Muscle layer of colon (tissue), 2 donors: ENCODE measurements around the gene ZNF587.
"Not testable (repeated sequence)": the region's sequence is repeated elsewhere in the genome, so short reads cannot be mapped to it uniquely, and the experiment has no call there.

Experiments used
- H3K27ac ChIP-seq: one replicate; pipeline ENCODE4 v1.7.0; 2013; ENCODE audit warnings: low read depth, mild to moderate bottlenecking, low read length, moderate library complexity
- H3K27me3 ChIP-seq, 2 donors: one replicate each; pipeline ENCODE4 v1.7.0; 2013; ENCODE audit warnings: low read length in 2 of 2, mild to moderate bottlenecking in 2 of 2; ENCODE audit not compliant: insufficient read depth in 2 of 2, control insufficient read depth in 1 of 2
- H3K36me3 ChIP-seq: one replicate; pipeline ENCODE4 v1.7.0; 2013; ENCODE audit warnings: mild to moderate bottlenecking, low read length; ENCODE audit not compliant: insufficient read depth
- H3K4me1 ChIP-seq: one replicate; pipeline ENCODE4 v1.7.0; 2013; ENCODE audit warnings: mild to moderate bottlenecking, low read length; ENCODE audit not compliant: insufficient read depth
- H3K4me3 ChIP-seq, 2 donors: one replicate each; pipeline ENCODE4 v1.7.0; 2013; ENCODE audit warnings: low read length in 2 of 2, low read depth in 1 of 2, mild to moderate bottlenecking in 1 of 2, moderate library complexity in 1 of 2
- H3K9ac ChIP-seq: one replicate; pipeline ENCODE4 v1.7.0; 2013; ENCODE audit warnings: low read length
- H3K9me3 ChIP-seq: one replicate; pipeline ENCODE4 v1.7.0; 2013; ENCODE audit warnings: mild to moderate bottlenecking, low read length
- donor health status: abdominal sarcoma.
- donor health status: Adenocarcinoma of cecum.

Gene ZNF587

DNA sequence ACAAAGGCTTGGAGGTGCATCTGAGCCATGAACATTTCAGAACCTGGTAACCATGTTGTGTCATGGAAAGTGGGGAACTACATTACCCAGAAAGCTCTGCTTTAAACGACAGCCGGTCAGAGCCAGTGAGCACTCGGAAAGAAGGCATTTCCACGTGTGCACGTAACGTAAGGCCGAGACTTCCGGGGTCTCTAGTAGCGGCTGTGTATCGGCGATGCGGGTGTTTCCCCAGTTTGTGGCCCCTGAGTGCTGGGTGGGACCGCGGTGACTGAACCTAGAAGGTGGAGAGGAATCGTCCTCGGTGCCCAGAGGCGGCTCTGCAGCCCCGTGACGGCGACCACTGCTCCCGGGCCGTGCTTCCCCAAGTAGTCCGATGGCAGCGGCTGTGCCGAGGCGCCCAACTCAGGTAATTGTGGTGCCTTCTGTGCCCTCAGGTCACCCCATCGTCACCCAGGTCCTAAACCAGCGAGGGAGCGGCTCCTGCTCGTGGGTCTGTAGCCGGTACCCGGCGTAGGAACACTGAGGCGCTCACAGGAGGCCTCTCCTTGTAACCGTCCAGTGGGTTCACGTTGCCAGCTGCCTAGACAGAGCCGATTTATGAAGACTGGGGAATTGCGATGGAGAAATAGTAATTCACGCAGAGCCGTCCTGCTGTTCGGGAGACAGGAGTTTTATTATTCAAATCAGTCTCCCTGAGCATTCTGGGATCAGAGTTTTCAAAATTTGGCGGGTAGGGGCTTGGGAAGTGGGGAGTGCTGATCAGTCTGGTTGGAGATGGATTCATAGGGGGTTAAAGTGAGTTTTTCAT, at the start of gene ZNF587:
Gene ZNF587 (plus strand): TSS at position 194 of the 808 bp plus-strand sequence. CDS start 180 bp downstream, at position 374.
- peaks cover 12% of the 10 kb centered on the region for H3K4me1 ChIP-seq
- H3K27me3 ChIP-seq, H3K9me3 ChIP-seq, H3K36me3 ChIP-seq: not testable (repeated sequence)
- peak within 1 kb of the TSS; percentile 34 for H3K27ac ChIP-seq
- H3K4me3 ChIP-seq = peak within 1 kb of the TSS; percentile 80 to 84
- peak within 1 kb of the TSS; percentile 28 for H3K9ac ChIP-seq

DNA sequence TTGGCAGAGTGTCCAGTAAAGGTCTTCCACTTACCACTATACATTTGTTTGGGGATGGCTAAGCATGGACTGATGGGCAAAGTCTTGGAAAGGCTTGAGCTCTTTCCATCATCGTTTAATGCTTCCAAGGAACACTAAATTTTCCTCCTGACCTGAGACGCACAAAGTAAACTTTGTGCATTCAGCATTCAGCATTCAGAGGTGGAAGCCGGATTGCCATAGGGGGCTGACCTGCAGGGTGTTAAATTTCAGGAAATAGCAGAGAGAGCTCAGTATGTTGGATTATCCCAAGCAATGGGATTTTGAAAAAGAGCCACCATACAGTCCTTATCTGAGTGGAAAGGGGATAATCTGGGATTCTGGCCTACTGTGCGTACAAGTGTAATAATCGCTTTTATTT, 49.0 kb upstream of the ZNF587 start:
- H3K4me1 ChIP-seq = peaks cover 4% of the 10 kb centered on the region
- H3K9ac ChIP-seq = no peak overlapping the region
- no peaks in the 10 kb centered on the region for H3K27me3 ChIP-seq
- no peaks in the 10 kb centered on the region for H3K9me3 ChIP-seq
- peaks cover 10% of the 10 kb centered on the region for H3K36me3 ChIP-seq
- H3K4me3 ChIP-seq = no peak overlapping the region
- H3K27ac ChIP-seq = no peak overlapping the region

DNA sequence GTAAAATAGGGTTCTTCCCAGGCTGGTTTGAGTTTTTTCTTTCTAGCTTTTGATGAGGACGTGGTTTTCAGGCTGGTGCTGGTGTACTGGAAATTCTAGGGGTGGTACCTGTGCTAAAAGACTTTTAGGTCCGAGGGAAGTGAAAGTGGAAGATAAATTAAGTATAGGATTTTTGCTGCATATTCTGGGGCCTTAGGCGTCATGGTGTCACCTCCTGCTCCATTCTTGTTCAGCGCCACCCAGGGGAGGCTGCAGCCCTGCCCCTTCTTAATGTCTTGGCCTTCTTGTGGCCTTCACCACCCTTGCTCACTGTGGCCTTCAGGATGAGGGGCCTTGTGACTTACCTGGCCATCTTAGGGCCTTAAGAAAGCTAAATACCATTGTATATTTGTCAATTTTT, 47.4 kb upstream of the ZNF587 start:
- Histone ChIP-seq H3K36me3 (peaks cover 5% of the 10 kb centered on the region), H3K4me1 (peaks cover 4% of the 10 kb centered on the region), H3K4me3 (no peak overlapping the region), H3K27me3 (no peaks in the 10 kb centered on the region), H3K9me3 (no peaks in the 10 kb centered on the region), H3K9ac (peak overlapping the region; percentile 30), H3K27ac (no peak overlapping the region)

DNA sequence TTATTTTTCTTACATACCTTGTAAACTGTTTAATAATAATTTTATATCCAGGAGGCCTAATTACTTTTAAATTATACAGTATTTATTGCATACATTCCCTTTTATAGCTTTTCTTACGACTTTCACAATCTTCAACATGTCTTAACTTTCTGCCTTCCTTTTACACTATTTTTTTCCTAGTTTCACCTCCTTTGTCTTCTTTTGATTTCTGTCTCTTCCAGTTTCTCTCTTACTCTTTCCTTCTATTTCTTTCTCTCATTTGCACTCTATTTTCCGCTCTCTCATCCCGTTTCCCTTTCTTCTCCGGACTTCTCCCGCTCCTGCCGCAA, 46.4 kb upstream of the ZNF587 start:
- peak overlapping the region; percentile 71 to 80 for H3K4me3 ChIP-seq
- H3K9me3 ChIP-seq = no peaks in the 10 kb centered on the region
- H3K4me1 ChIP-seq = peaks cover 4% of the 10 kb centered on the region
- H3K27ac ChIP-seq = peak overlapping the region; percentile 90
- peak overlapping the region; percentile 45 for H3K9ac ChIP-seq
- H3K36me3 ChIP-seq = peaks cover 5% of the 10 kb centered on the region
- no peaks in the 10 kb centered on the region for H3K27me3 ChIP-seq

DNA sequence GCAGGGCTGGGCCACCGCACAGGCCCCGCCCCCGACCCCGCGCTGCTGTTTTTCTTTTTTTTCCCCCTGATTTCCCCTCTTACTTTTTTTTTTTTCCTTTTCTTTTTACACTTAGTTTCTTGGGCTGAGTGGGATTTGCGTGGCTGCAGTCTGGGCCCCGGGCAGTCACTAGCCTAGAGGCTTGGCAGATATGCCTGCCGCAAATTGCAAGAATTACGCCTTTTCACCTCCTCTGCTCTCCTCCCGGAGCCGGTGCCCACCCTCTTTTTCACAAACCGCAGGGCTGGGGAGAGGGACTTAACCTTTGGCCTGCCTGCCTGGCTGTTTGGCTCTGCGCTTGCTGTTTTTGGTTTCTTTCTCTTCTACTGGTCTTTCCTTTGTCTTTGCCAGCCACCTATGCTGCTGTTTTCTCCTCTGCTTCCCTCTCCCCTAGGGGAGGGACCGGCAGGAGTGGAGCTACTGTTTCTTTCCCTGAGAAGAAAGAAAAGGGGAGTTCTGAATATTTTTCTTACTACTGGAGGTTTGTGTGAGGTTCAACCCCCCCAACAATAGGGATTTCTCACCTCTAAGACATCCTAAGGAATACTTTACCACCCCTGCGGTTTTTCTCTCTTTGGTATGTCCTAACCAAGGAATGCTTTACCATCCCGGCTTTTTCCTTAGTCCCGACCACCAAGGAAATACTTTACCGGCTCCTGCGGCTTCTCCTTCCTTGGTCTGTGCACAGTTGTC, 45.9 kb upstream of the ZNF587 start:
- Histone ChIP-seq H3K36me3 (peaks cover 5% of the 10 kb centered on the region), H3K9me3 (no peaks in the 10 kb centered on the region), H3K27me3 (no peaks in the 10 kb centered on the region), H3K4me1 (peaks cover 4% of the 10 kb centered on the region), H3K4me3 (peak overlapping the region; percentile 71 to 80), H3K27ac (peak overlapping the region; percentile 90), H3K9ac (peak overlapping the region; percentile 45)

DNA sequence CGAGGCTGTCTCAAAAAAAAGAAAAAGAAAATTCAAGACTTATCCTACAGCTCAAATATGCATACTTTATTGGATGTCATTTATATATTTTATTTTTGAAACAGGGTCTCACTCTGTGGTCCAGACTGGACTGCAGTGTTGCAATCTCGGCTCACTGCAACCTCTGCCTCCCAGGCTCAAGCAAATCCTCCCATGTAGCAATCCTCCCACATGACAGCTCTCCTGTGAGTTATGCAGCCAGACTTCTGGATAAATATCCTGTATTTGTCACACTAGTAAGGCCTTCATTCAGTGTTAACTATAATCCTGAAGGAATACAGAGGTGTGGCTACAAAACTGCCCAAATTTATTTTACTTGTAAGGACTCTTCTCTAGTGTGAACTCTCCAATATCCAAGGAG, 42.1 kb upstream of the ZNF587 start:
- Histone ChIP-seq H3K9ac (no peak overlapping the region), H3K4me3 (no peak overlapping the region), H3K27me3 (no peaks in the 10 kb centered on the region), H3K36me3 (peaks cover 12% of the 10 kb centered on the region), H3K27ac (no peak overlapping the region), H3K9me3 (no peaks in the 10 kb centered on the region), H3K4me1 (no peaks in the 10 kb centered on the region)

DNA sequence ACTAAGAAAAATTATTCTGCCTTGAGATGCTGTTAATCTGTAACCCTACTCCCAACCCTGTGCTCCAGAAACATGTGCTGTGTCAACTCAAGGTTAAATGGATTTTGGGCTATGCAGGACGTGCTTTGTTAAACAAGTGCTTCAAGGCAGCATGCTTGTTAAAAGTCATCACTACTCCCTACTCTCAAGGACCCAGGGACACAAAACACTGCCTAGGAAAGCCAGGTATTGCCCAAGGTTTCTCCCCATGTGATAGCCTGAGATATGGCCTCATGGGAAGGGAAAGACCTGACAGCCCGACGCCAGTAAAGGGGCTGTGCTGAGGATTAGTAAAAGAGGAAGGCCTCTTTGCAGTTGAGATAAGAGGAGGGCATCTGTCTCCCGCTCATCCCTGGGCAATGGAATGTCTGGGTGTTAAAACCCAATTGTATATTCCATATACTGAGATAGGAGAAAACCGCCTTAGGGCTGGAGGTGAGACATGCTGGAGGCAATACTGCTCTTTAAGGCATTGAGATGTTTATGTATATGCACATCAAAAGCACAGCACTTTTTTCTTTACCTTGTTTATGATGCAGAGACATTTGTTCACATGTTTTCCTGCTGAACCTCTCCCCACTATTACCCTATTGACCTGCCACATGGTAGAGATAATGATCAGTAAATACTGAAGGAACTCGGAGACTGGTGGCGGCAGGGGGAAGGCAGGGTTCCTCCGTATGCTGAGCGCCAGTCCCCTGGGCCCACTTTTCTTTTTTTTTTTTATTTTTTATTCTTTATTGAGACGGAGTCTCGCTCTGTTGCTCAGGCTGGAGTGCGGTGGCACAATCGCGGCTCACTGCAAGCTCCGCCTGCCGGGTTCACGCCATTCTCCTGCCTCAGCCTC, 39.0 kb upstream of the ZNF587 start:
- H3K9me3 ChIP-seq, H3K4me3 ChIP-seq, H3K27me3 ChIP-seq, H3K4me1 ChIP-seq, H3K27ac ChIP-seq, H3K9ac ChIP-seq: not testable (repeated sequence)
- H3K36me3 ChIP-seq = peaks cover 12% of the 10 kb centered on the region

DNA sequence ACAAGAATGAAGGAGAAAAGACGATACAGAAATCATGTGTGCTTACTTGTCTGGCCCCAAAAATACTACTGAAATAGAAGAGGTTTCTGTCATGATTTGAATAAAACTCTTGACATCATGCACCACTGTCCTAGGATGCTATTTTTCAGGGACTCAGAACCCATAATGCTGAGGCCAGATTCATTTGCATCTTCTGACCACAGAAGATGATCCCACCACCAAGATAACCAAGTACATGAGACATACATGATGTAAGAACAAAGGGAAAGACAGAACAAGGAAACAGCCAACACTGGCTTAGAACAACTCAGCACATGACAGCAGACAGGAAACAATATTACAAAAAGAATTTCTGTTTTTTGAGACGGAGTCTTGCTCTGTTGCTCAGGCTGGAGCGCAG, 37.4 kb upstream of the ZNF587 start:
- peaks cover 12% of the 10 kb centered on the region for H3K36me3 ChIP-seq
- H3K9me3 ChIP-seq = no peaks in the 10 kb centered on the region
- peaks cover 6% of the 10 kb centered on the region for H3K4me1 ChIP-seq
- H3K4me3 ChIP-seq = no peak overlapping the region
- H3K27me3 ChIP-seq = no peaks in the 10 kb centered on the region
- no peak overlapping the region for H3K9ac ChIP-seq
- H3K27ac ChIP-seq = no peak overlapping the region

DNA sequence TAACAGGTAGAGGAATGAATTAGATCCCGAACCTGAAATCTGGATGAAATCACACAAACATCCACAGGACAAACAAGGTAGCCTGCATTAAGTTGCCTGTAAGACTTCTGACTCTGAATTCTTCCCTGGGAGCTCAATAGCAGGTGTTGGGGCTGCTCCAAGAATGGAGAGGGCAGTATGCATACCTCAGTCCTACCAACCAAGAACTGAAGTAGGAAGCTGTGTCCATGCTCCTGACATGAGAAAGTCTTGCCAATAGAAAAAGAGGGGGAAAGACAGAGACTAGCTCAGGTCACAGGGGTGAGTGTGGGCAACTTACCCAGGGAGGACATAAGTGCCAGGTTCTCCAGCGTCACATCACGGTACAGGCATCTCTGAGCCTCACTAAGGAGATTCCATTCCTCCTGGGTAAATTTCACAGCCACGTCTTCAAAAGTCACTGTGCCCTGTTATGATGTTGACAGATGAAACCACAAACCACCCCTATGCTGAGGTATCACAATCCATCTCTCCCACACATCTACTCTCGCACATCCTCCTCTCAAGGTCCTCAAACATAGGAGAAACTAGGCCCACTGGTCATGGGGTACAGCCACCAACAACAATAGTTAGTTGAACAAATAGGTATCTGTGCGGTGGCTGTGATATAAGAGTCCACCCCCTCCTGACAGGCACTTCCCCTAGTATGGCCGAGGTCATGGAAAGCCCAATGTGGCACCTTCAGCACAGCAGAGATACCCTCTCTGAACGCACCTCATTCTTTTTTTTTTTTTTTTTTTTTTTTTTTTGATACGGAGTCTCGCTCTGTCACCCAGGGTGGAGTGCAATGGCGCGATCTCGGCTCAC, 36.5 kb upstream of the ZNF587 start:
- H3K4me1 ChIP-seq = not testable (repeated sequence)

DNA sequence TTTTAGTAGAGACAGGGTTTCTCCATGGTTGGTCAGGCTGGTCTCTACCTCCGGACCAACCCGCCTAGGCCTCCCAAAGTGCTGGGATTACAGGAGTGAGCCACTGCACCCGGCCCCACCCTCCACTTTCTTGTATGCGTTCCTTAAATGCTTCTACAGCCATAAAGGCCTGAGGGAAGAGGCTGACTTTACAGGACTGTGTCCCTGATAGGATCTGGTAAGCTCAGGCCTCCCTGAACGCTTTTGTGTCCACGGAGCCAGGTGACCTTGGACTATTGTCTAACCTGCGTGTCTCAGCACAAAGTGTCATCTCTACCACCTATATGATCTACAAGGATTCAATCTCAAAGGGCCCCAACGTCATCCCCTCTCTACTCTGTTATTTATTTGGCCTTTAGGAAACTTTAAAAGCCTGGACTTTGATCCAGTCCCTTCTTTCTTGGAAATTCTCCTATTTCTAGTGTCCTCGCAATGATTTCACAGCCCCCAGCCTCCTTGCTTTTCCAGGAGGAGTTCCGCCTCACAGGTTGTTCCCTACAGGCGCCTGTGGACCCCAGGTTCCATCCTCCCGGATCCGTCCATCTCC, 35.6 kb upstream of the ZNF587 start:
- Histone ChIP-seq H3K9me3 (no peaks in the 10 kb centered on the region), H3K4me1 (peaks cover 6% of the 10 kb centered on the region), H3K4me3 (peak overlapping the region; percentile 86 to 90), H3K27me3 (no peaks in the 10 kb centered on the region), H3K9ac (peak overlapping the region; percentile 54), H3K27ac (peak overlapping the region; percentile 87), H3K36me3 (peaks cover 12% of the 10 kb centered on the region)

More for the DNA sequence above, 36.5 kb upstream of the ZNF587 start:
- H3K9me3 ChIP-seq, H3K27ac ChIP-seq, H3K9ac ChIP-seq, H3K4me3 ChIP-seq, H3K27me3 ChIP-seq: not testable (repeated sequence)
- H3K36me3 ChIP-seq = peaks cover 12% of the 10 kb centered on the region
